T-helper 22 cell (primary cell): ENCODE measurements around the gene OASL.
"Not testable (repeated sequence)": the region's sequence is repeated elsewhere in the genome, so short reads cannot be mapped to it uniquely, and the experiment has no call there.

Source experiments
- DNase-seq: peaks from one replicate; pipeline ENCODE4 v3.0.0-alpha.2; 2020; ENCODE audit warnings: low read depth

The OASL gene

DNA sequence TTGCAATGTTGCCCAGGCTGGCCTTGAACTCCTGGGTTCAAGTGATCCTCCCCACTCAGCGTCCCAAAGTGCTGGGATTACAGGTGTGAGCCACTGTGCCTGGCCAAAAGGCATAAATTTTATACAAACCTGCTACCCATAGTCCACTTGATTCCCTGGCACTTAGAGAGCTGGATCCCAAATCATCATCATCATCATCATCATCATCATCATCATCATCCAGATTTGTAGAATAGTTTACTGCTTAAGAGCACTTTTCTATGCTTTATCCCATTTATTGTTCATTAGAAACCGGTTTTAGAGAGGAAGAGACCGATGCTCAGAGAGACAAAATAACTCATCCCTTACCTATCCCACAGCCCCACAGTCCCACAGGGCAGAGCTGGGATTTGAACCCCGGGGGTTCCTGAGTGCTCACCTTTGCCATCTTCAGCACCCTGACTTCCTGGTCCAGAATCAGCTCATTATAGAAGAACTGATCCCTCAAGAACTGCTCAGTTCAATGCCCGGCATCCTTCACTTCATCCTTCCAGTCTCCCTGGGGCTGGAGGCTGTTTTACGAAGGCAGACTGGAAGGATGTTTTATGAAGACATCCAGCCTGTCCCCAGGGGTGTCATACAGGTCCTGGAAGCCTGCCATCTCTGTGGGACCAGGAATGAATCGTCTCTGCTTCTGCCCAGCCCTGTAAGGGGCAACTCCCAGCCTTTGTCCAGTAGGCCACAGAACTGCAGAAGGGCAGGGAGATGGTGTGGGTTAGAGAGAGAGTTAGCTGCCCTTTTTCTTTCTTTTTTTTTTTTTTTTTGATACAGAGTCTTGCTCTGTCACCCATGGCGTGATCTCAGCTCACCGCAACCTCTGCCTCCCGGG is 20.2 kb upstream of the OASL start:
- no peak for DNase-seq

DNA sequence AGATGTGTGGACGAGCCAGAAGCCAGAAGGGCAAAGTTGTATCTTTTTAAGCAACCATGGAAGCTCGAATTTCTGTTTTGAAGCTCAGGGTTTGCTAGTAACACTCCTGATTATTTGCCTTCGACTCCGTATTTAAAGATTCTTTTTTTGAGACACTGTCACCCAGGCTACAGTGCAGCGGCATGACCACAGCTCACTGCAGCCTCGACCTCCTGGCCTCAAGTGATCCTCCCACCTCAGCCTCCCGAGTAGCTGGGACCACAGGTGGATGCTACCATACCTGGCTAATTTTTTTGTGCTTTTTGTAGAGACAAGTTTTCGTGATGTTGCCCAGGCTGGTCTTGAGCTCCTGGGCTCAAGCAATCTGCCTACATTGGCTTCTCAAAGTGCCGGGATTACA is 18.7 kb upstream of the OASL start:
- DNase-seq: no peak

DNA sequence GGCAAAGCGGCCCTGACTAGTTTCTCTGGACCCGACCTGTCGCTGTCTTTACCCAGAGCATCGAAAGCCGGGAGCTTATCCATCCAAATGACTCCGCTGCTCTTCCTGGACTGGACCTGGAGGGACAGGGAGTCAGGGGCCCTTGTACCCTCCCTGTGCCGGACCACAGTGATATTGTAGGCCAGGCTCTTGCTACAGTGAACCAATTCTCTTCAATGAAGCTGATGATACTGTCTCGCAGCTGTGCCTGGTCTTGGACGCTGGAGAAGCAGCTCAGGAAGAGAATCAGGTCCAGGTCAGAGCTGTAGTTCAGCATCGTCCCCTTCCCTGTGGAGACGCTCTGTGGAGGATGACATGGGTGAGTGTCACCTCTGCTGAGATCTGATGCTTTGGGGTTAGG is 14.7 kb upstream of the OASL start:
- DNase-seq: no peak

DNA sequence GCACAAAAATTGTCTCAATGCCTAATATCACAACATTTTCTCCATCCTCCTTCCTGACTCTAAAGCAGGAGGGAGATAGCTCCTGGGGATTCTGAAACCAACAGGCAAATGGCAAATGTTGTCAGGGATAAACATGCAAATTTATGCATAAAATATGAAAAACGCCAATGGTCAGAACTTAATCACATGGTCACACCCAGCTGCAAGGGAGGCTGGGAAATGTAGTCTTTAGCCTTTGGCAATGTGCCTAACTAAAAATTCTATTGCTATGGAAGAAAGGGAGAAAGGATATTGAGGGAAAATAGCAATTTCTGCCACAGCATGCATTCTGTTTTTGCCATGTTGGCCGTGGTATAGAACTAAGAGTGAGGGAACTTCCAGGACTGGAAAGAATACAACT is 11.7 kb upstream of the OASL start:
- no peak for DNase-seq

DNA sequence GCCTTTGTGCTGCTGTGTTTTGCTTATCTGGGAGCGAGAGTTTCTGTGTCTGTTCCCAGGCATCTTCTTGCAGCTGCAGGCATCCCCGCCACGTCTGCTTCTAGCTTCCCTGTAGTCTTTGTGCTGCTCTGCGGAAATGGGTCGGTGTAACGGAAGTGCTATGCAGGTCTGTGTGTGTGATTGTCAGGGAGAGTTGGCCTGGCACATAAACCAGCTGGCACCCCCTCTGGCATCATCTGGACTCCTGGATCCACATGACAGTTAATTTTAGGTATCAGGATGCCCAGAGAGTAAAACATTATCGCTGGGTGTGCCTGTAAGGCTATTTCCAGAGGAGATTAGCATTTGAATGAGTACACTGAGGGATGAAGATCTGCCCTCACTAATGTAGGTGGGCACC is 9.4 kb upstream of the OASL start:
- no peak for DNase-seq

DNA sequence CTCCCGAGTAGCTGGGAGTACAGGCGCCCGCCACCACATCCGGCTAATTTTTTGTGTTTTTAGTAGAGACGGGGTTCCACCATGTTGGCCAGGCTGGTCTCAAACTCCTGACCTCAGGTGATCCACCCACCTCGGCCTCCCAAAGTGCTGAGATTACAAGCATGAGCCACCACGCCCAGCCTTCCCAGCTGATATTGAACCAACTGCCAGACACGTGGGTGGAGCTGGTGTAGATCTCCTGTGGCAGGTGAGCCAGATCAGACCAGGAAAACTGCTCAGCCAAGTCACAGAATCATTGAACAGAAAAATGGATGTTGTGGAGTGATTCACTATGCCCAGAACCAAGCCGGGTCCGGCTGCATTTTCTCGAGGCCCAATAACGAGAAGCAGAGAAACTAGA is 8.4 kb upstream of the OASL start:
- not testable (repeated sequence) for DNase-seq

DNA sequence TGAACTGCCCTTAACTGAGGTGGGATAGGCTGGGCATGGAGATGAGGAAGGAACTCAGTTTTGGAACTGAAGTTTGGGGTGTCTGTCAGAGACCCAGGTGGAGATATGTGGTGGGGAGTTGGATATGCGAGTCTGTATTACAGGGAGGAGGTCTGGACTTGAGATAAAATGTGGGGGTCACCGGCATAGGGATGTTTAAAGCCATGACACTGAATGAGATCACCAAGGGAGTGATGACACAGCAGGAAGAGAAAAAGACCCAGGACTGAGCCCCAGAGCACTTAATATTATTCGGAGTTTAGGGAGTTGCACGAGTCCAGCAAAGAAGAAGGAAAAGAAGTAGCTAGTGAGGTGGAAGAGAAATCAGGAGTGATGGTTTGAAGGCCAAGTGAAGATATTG is 4.0 kb upstream of the OASL start:
- DNase-seq: no peak

DNA sequence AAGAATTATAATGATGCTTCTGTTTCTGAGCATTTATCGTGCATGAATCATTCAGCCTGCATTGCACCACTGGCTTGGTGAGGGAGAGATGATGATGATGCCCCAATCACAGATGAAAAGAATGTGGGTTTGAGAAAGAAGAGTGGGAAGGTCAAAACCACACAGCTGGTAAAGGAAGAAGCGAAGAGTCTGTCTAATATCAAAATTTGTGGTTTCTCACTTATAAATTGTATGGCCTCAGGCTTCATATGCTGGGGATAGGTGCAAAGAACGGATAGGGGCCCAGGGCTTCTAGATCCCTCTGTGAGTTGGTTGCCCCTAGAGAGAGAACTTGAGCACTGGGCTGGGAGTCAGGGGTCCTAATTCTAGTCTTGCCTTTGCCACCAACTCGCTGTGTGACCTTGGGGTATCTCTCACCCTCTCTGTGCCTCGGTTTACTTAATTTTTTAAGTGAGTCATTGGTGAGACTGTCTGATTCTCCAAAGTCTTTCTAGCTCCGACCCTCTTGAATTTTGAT is 2.2 kb downstream of the OASL start:
- DNase-seq: no peak

DNA sequence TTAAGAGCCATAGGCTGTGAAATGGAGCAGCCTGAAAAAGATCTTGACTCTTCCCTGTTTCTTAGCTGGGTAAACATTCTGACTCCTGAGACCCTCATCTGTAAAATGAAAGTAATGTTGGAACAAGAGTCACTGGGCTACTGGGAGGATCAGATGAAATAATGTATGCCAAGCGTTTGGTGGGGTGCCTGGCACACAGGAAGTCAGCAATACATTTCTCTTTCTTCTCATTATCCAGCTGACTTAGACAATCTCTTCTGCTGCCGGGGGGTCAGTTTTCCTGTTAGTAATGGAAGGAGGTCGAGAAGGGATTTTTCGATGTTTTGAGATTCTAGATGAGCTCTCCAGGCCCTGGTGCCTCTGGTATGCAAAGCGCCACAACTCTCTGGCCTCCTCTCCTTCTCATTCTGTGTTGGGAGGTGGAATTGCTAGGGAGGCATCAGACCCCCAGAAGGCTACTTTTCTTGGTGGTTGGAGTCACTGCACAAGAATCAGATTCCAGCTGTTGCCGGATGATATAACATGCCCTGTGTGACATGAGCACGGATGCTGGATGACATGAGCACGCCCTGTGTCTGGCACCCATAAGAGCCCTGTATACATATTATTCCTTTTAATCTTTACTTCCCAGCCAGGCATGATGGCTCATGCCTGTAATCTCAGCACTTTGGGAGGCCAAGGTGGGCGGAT is 4.3 kb downstream of the OASL start:
- no peak for DNase-seq

DNA sequence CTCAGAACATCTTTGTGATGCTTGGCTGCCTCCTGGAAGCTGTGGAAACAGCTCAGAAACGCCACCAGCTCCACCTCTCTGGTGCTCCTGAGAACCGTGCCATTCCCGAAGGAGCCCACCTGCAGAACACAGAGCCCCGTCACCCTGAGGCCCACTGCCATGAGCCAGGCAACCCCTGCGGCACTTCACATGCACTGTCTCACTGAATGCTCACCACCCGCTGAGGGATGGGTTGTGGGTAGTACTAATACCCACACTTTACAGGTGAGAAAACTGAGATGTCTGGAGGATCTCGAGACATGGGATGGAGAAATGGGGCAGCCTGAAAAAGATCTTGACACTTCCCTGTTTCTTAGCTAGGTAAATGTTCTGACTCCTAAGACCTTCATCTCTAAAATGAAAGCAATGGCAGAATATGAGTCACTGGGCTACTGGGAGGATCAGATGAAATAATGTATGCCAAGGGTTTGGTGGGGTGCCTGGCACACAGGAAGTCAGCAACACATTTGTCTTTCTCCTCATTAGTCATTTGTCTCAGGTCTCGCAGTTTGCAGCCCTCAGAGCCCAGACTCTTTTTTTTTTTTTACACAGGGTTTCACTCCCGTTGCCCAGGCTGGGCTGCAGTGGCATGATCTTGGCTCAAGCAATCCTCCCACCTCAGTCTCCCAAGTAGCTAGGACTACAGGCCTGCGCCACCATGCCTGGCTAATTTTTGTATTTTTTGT is 5.3 kb downstream of the OASL start:
- peak; percentile 59 for DNase-seq

DNA sequence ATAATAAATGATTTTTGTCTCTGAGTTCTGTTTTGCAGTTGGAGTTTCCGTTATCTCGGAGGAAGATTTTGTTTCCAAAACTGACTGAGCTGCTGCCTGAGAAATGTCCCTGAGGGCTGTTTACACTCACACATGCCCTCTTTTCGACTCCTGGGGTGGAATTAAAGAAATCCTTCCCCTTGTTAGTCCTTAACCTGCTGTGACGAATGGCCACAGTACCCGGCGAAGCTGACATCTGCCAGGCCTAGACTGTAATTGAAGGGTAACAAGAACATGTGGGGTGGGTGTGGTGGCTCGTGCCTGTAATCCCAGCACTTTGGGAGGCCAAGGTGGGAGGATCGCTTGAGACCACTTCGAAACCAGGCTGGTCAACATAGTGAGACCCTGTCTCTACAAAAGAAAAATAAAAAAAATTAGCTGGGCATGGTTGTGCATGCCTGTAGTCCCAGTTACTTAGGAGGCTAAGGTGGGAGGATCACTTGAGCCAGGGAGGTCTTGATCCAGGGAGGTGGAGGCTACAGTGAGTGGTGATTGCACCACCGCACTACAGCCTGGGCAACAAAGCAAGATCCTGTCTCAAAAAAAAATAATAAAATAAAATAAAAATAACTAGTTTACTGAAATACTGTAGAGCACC is 8.4 kb downstream of the OASL start:
- no peak for DNase-seq

DNA sequence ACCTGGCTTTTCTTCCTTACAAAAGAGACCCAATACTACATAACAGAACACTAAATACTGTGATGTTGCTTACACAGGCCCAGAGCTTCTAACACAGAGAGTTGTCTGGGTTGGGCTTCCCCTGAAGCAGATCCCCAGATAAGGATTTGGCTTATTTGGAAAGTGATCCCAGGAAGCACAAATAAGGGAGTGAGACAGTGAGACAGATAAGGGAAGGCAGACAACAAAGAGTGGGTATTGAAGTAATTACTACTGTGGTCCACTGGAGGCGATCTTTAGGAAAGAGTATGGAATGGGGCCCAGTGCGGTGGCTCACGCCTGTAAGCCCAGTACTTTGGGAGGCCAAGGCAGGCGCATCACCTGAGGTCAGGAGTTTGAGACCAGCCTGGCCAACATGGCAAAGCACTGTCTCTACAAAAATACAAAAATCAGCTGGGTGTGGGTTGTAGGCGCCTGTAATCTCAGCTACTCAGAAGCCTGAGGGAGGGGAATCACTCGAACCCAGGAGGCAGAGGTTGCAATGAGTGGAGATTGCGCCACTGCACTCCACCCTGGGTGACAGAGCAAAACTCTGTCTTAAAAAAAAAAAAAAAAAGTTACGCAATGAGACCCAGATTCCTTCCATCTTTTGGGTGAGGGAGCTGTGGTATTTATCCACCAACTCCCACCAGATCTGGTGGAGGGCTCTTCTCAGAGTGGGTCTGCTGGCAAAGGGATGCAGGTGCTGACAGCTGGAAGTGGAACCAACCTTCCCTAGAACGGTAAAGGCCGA is 12.6 kb downstream of the OASL start:
- no peak for DNase-seq

DNA sequence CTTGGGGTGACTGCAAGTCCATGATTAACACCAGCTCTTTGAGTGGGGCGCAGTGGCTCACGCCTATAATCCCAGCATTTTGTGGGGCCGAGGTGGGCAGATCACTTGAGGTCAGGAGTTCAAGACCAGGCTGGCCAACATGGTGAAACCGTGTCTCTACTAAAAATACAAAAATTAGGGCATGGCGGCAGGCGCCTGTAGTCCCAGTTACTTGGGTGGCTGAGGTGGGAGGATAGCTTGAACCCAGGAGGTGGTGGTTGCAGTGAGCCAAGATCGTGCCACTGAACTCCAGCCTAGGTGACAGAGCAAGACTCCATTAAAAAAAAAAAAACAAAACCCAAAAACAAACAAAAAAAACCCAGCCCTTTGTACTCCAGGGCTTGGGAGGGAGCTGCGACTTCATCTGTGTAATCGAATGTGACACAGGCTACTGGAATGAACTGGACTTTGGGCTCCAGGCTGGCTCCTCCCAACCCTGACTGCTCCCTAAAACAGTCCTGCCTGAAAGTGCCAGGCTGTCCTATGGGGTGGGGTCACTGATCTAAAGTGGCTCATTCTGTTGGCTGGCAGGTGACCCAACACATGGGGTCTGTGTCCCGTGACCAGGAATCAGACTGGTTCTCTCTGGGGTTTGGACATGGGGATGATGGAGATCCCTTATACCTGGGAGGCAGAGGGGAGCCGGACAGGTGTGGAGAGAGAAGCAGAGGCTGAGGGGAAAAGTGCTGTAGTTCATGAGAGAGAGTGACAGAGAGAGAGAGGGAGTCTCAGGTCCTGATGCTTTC is 13.4 kb downstream of the OASL start:
- DNase-seq: no peak

DNA sequence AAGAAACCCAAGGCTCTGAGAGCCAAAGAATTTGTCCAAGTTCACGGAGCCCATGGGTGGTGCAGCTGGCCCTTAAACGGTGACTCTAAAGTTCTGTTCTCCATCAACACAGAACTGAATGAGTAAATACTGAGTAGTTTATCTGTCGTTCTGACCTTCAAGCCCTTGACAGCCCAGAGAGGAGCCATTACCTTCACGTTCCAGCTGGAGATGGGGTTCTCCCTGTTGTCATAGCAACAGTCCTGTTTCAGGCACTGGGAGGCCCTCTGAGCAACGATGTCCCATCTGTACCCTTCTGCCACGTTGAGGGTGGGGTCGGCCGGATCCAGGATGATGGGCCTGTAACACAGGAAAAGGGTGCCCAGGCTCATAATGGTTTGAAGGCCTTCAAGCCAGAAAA is 15.2 kb downstream of the OASL start:
- DNase-seq: no peak

DNA sequence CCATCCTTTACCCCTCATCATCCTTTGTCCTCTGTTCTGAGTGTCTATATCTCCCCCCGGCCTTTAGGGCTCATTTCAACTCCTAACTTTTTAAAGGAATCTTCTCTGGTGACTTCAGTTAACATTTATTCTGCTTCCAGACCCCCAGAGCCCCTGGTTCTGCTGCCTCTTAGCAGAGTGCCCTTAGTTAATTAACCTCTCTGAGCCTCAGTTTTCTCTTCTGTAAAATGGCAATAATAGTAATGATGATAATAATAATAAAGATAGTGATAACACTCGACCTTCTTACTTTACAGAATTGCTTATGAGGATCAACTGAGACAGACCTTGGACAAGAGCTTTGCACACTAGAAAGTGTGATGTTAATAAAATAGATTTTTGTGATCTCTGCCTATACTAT is 16.3 kb downstream of the OASL start:
- DNase-seq: no peak

DNA sequence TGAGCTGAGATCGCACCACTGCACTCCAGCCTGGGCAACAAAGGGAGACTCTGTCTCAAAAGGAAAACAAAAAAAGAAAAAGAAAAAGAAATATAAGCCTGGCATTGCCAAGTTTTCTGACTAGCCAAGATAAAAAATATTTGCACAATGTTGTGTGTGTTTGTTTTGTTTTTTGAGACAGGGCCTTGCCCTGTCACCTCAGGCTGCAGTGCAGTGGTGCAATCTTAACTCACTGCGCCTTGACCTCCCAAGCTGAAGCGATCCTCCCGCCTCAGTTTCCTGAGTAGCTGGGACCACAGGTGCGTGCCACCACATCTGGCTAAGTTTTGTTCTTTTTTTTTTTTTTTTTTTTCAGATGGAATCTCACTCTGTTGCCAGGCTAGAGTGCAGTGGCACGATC is 17.3 kb downstream of the OASL start:
- no peak for DNase-seq

DNA sequence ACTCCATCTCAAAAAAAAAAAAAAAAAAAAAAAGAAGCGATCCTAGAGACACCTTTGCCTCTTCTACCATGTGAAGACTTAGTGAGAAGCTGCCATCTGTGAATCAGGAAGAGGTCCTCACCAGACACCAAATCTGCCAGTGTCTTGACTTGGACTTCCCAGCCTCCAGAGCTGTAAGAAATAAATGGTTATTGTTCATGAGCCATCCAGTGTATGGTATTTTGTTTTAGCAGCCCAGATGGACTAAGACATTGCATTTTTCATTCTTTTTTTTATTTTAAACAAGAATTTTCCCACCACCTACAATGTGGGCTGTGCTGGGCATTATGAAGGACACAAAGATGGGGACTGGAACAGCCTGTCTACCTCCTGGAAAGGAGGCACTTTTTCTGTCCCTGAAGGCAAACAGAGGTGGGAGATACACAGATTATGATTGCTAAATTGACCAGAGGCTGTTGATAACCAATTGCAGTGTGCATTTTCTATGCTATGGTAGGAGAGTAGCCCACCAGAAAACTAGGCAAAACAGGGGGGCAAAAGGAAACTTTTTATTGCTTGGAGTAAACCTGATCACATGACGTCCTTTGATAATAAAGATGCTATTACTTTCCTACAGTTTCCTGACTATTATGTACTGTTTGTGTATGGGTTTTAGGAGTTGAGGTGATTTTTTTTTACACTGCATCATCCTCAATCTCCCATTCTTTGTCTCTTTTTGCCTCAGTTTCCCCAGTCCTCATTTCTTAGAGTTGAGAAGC is 20.0 kb downstream of the OASL start:
- DNase-seq: no peak

DNA sequence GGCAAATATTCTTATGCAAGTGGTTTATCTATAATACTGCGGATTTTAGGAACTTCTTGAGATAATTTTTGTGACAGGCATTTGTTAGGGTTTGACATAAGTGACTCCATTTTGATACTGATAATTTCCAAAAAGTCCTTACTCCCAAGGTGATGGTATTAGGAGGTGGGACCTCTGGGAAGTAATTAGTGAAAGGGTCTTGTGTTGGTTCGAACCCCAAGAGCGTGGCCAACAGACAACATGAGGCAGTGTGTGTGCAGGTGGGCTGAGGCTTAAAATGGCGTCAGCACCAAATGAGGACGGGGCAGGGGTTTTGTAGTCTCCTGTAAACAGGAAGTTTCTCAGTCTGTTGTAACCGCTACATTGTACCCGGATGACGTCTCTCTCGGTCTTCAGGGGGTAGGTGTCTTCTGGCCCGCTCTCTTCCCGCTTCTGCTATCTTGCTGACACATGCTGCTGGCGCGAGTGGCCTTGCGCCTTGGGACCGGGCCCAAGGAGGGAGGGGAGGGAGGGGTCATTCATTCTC is 21.0 kb downstream of the OASL start:
- no peak for DNase-seq
